Glomerular visceral epithelial cell (primary cell): ENCODE results near the gene TSPAN16.
"Not testable (repeated sequence)": the region's sequence is repeated elsewhere in the genome, so short reads cannot be mapped to it uniquely, and the experiment has no call there.

Experiments
- DNase-seq: peaks from one replicate; pipeline ENCODE4 v3.0.0-alpha.2; 2016; ENCODE audit errors: extremely low spot score

The TSPAN16 gene

DNA sequence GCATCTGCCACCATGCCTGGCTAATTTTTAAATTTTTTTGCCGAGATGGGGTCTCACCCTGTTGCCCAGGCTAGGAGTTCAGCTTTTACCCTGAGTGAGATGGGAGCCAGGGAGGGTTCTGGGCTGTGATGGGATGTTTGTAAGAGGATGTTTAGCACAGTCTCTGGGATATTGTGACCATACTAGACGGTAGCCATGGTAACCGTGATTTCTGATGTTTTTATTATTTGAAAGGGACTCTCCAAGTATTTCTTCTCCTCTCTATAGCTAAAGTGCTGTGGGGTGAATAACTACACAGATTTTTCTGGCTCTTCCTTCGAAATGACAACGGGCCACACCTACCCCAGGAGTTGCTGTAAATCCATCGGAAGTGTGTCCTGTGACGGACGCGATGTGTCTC is 10.4 kb downstream of the TSPAN16 start:
- DNase-seq, result no peak

DNA sequence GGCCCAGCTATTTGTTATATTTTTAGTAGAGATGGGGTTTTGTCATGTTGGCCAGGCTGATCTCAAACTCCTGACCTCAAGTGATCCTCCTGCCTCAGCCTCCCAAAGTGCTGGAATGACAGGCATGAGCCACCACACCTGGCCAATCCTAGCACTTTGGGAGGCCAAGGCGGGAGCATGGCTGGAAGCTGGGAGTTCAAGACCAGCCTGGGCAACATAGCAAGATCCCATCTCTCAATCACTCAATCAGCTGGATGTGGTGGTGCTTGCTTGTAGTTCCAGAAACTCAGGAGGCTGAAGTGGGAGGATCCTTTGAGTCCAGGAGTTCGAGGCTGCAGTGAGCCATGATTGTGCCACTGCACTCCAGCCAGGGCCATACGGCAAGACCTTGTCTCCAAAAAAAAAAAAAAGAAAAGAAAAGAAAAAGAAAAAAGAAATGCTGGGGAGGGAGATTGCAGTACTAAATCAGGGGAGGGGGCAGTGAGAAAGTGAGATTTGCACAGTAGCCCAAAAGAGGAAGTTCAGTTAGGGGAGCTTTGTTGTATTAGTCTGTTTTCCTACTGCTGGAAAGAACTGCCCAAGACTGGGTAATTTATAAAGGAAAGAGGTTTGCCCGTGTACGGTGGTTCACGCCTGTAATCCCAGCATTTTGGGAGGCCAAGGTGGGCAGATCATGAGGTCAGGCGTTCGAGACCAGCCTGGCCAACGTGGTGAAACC is 24.5 kb downstream of the TSPAN16 start:
- DNase-seq, result not testable (repeated sequence)

DNA sequence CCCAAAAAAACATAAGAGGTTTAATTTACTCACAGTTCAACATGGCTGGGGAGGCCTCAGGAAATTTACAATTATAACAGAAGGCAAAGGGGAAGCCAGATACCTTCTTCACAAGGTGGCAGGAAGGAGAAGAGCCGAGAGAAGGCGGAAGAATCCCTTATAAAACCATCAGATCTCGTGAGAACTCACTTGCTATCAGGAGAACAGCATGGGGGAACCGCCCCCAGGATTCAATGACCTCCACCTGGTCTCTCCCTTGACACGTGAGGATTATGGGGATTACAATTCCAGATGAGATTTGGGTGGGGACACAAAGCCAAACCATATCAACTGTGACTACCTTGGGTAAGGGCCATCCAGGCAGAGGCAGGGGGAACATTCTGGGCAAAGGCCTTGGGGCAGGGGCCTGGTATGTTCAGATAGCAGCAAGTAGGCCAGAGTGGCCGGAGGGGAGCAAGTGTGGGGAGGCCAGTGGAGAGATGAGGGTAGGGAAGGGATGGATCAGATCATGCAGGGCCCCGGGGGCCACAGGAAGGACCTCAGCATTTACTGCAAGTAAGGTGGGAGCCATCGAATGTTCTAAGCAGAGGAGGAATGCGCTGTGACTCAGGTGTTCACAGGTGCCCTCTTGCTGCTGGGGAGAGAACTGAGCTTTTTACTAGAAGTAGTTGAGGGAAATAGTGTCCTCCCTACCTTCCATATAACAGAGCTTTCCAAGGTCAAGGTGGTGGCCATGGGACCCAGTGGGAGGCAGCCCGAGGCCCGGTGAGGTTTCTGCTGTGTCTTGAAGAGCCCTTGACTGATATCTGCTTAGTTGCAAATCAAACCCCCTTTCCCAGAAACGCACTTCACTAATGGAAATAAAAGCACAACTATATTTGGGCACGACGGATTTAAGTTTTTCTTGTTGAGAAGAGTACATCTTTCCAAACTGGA is 25.5 kb downstream of the TSPAN16 start:
- no peak for DNase-seq

DNA sequence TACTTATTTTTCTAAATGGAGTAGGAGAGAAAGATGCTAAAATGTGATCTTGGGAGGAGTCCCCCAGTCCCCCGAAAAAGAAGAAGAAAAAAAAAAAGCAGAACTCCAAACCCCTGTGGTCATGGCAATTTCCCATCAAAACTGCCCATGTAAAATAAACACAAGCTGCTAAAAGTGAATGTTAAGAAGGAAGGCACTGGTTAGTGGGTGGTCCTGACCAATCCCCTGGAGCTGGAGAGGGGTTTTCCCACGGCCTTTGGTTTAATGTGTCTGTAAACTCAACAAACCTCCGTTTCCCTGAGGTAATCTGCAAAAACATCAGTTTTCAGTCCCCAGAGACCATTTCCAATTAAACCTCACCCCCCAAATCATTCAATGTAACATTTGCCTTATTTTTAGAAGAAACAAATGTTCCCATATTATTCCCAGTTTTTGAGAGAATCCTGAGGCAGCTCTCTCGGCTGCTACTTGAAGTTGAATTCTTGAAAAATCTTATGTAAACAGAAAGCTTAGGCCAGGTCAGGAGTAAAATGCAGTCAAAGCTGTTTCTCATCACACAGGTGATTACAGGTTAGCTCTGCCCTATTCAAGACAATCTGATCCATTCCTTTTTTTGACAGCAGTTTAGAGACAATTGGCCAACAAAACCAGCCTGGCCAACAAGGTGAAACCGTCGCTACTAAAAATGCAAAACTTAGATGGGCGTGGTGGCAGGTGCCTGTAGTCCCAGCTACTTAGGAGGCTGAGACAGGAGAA is 26.5 kb downstream of the TSPAN16 start:
- DNase-seq, result no peak

DNA sequence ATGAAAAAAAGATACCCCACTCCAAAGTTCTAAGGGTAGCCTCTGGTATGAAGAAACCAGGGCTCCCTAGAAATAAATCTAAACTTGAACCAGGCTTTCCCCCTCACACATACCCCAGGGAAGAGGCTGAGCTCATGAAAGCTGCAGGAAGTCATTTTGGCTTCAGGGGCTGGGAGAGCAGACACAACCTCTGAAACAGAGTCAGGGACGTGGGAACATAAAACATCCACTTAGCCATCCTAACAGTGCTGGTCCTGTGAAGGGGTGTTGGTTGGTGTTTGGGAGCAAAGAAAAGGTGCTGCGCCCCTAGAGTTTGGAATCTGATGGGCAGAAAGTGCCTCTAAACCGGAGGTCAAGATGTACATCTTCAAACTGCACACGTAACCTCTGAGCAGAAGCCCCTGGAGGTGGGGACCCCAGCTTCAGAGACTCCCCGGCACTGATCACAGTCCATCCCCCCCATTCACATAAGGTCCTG is 27.7 kb downstream of the TSPAN16 start:
- DNase-seq, result no peak

DNA sequence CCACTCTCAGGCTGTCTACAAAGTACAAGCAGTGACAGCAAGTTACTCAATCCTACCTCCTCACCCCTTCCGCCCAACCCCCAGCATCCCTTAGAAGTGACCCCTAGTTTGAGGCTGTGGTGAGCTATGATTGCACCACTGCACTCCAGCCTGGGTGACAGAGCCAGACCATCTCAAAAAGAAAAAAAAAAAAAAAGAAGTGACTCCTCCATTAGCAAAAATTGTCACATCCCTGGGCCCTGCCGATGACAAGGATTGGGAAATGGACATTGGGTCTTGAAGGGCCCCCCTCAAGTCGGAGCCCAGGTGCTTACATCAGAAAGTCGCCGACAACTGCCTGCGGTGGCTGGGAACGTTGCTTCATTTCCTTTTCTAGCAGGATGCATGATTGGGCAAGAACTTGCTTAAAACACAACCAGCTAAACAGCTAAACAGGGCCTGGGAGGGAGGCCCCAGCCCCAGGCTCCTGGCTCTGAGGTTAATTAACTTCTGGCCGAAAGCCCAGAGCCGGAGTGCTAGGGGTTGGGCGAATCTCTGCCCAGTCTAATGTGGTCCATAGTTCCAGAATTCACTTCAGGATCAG is 28.2 kb downstream of the TSPAN16 start:
- peak; percentile 89 for DNase-seq

DNA sequence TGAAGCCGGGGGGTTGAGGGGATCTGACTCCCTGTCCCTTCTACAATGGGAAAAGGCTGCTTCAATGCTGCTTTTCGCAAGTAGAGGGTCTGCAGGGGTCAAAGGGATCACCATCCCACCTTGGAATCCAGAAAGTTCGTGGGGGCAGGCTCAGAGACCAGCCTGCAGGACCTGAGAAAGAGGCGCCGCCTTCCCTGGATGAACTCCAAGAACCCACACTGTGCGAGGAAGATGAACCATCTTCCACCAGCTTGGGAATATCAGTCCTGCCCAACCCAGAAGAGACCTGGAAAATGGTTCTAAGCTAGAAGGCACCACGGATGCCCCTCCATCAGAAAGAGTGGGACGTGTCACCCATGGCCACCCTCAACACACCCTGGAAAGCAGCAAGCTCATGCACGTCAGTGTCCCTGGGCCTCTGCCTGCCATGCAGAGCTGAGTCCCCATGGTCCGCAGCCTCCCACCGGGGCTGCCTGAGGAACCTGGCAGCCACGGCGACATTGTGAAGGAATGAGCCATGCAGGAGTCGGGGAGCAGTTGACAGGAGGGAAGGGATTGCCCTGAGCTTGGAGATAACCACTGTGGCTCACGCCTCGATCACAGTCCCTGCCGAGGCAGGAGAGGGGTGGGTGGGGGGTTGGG is 28.9 kb downstream of the TSPAN16 start:
- no peak for DNase-seq

DNA sequence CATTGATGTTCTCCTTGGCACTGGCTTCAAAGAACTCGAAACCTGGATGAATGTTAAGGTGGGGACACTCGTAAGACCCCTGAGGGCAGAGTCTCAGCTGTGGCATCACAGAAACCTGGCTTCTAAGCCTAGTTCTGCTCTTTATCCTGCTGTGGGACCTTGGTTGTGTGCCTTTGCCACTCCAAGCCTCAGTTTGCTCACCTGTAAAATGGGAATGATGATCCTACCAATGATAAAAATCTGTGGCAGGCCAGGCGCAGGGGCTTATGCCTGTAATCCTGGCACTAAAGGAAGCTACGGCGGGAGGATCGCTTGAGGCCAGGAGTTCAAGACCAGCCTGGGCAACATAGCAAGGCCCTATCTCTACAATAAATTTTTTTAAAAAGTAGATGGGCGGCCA is 29.6 kb downstream of the TSPAN16 start:
- DNase-seq, result no peak

DNA sequence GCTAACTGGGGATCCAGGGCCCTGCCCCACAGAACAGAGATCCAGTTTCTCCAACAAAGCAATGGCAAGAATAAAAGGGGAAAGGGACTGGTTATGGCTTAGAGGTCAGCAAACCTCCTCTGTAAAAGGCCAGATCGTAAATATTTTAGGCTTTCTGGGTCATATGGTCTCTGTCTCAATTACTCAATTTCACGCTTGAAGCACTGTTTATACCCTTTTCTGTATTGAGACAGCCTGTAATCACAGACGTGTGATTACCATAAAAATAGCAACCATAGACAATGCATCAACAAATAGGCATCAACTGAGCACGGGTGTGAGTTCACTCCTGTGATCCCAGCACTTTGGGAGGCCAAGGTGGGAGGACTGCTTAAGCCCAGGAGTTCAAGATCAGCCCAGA is 34.2 kb downstream of the TSPAN16 start:
- DNase-seq, result no peak

DNA sequence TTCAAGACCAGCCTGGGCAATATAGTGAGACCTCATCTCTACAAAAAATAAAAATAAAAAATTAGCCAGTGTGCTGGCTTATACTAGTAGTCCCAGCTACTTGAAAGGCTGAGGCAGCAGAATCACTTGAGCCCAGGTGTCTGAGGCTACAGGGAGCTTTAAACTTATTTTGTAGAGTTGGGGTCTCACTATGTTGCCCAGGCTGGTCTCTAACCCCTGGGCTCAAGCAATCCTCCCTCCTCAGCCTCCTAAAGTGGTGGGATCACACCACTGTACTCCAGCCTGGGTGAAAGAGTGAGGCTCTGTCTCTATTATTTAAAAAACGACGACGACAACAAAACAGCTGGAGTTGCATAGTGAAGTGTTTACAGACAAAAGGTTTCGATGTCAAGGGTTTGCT is 35.5 kb downstream of the TSPAN16 start:
- DNase-seq, result no peak

DNA sequence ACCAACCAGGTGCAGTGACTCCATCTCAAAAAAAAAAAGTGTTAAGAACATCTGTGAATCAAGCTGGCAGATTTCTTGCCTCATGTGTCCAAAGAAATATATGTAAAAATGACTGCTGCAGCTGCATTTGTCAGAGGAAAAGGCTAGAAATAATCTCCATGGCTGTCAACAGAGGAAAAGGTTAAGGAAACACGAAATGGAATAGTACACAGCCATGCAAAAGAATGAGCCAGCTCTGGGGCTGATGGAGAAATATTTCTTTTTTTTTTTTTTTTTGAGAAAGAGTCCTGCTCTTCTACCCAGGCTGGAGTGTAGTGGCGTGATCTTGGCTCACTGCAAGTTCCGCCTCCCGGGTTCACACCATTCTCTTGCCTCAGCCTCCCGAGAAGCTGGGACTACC is 36.9 kb downstream of the TSPAN16 start:
- no peak for DNase-seq

DNA sequence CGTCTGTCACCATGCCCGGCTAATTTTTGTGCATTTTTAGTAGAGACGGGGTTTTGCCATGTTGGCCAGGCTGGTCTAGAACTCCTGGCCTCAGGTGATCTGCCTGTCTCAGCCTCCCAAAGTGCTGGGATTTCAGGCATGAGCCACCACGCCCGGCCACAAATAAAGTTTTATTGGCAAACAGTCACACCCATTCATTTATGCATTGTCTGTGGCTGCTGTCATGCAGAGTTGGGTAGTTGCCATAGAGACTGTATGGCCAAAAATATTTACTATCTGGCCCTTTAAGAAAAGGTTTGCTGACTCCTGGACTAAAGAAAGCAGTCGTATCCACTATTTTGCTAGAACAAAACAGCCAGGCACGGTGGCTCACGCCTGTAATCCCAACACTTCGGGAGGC is 37.9 kb downstream of the TSPAN16 start:
- not testable (repeated sequence) for DNase-seq

DNA sequence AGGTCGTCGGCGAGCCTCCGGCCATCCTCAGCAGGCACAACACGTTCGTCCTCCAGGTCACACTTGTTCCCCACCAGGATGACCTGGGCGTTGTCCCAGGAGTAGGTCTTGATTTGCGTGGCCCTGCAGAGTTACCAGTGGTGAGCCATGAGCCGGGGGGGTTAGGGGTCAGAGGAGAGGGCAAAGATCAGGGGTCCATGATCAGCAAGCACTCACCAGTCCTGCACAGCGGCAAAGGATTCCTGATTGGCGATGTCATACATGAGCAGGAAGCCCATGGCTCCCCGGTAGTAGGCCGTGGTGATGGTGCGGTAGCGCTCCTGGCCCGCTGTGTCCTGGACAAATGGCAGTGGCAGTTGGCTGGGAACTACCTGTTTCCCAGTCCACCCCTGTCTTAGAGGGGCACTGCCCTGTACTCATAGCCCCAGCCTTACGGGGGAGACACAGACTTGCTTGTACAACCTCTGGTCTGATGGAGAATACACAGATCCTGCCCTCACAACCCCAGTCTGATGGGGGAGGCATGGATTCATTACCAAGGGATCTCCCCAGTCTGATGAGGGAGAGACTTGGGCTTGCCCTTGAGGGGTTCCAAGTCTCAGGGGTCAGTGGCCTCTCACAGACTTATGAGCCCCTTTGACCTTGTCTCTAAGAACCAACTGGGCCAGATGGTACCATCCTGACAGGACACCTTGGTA is 39.6 kb downstream of the TSPAN16 start:
- DNase-seq, result no peak

DNA sequence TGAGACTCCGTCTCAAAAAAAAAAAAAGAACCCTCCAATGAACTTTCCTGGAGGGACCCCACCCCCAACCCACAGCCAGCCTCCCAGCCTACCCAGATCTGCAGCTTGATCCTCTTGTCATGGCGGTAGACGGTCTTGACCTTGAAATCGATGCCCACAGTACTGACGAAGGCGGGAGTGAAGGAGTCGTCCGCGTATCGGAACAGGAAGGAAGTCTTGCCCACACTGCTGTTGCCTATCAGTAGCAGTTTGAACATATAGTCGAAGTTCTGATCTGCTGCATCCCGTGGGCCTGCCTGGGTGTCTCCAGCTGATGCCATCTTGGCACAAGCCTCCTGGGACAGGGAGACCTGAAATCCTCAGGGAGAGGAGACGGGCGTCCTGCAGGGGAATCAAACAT is 41.1 kb downstream of the TSPAN16 start:
- DNase-seq, result no peak

DNA sequence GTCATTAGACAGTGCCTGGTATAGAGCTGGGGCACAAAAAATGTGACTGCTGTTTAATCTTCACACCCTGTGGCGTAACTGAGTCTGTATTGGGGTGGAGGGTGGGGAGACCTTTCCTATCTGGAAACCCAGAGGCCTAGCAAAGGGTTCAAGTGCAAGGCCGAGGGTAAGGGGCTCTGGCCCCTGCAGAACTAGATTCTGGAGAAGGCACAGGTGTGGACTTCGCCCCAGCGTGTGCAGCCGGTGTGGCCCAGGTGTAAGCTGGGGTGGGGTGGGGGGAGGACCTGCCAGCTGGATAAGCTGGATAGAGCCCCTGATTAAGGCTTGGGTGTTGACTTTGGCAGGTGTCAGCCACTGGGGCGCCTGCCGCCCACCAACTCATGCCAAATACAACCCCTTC is 42.2 kb downstream of the TSPAN16 start:
- no peak for DNase-seq

DNA sequence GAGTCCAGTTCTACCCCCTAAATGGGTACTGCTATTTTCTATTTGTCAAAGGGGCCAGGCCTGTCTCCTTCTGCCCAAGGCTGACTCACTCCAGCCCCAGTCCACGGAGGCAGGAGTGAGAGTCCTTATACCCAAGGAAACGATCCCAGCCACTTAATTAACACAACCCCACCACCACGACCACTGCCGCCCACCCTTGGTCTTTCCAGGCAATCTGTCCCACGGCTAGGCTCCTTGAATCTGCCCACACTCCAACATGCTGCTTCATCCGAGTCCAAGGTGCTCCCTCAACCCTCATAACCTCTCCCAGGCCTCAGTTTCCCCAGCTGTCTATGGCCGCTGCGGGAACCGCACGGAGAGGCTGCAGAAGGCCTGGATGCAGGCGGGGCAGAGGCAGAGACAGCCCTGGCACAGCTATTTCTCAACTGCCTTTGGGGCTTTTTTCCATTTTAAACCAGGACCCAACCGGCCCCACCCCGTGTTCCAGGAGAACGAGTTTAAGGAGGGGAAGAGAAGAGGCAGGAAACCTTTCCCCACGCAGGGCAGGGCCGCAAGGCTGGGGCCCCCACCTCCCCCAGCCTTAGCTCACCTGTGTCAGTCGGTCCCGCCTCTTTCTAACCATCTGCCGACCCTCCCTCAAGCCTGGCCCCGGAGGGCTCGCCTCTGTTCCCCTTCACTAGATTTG is 42.8 kb downstream of the TSPAN16 start:
- no peak for DNase-seq

DNA sequence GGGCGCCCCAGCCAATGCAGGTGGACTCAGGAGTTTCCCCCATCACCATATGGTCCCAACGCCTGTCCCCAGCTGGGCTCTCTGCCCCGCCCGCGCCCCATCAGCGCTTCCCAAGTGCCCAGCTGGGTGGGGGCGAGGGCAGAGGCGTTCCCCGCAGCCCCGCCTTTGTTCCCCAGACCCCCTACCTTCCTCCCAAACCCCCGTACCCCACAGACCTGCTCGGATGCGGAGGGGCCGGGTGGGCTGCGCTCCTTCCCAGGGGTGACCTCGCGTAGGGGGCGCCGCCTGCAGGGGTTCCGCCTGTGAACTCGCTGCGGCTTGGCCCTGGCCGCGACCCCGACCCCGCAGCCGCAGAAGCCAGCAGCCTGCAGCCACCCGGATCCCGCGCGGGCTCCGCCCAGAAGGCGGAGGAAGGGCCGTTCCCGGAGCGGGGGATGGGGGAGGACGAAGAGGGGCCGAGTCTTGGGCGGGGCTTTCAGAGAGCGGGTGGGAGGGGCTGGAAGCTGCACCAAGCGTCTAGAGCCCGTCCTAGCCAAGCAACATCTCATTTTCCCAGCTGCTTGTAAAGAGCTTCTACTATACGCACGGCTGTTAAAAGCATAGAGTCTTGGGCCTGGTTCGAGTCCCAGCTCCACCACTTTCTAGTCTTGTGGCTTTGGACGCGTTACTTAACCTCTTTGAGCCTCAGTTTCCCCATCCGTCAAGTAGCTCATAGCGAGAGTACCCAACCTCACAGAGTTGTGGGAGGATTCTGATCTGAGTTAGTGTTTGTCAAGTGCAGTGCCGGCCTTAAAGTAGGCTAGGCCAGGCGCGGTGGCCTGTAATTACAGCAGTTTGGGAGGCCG is 43.5 kb downstream of the TSPAN16 start, which contains the start of gene RAB3D:
RAB3D (minus strand) TSS at position 404 of the 845 bp plus-strand sequence. CDS start 2,258 bp downstream, outside the sequence.
- peak; percentile 78 for DNase-seq

DNA sequence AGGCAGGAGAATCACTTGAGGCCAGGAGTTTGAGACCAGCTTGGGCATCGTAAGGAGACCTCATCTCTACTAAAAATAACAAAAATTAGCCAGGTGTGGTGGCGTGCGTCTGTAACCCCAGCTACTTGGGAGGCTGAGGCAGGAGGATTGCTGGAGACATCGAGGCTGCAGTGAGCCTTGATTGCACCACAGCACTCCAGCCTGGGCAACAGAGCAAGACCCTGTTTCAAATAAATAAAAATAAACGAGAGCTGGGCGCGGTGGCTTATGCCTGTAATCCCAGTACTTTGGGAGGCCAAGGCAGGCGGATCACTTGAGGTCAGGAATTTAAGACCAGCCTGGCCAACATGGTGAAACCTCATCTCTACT is 44.1 kb downstream of the TSPAN16 start:
- not testable (repeated sequence) for DNase-seq

DNA sequence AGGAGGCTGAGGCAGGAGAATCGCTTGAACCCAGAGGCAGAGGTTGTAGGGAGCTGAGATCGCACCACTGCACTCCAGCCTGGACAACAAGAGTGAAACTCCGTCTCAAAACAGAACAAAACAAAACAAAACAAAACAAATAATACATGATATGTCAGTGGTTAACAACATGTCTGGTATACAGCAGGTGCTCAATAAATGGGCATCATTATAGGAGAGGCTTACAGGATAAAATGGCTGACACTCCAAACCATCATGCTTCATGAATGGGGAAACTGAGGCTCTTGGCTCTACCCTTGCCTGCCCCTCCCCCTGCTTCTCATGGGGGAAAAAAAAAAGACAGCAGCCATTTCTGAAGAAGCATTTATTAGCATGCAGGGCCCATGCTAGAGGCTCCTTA is 46.5 kb downstream of the TSPAN16 start:
- no peak for DNase-seq
